NB4 (cell line): ENCODE measurements around the gene SFRP5.
A peak's percentile ranks its signal among the peaks of the same experiment; 100 is the strongest.

Experiments used
- DNase-seq: peaks from one replicate; pipeline ENCODE4 v3.0.0; 2010; ENCODE audit warnings: low read depth
- H3K4me3 ChIP-seq: one replicate; pipeline ENCODE4 v1.5.1; 2011; ENCODE audit warnings: mild to moderate bottlenecking, low read depth, low read length, moderate library complexity
- CTCF ChIP-seq: IDR thresholded peaks from one replicate; pipeline ENCODE4 v1.5.1; 2012; ENCODE audit warnings: low read depth, low read length
- MAX ChIP-seq: IDR thresholded peaks from 2 replicates; pipeline ENCODE4 v1.6.1; 2011; ENCODE audit warnings: low read depth, low read length
- MYC ChIP-seq: IDR thresholded peaks from 2 replicates; pipeline ENCODE4 v1.6.1; 2011; ENCODE audit warnings: low read depth, low read length
- POLR2A ChIP-seq: IDR thresholded peaks from 2 replicates; pipeline ENCODE4 v1.6.1; 2011; ENCODE audit warnings: mild to moderate bottlenecking; ENCODE audit not compliant: insufficient read length; ENCODE audit errors: extremely low read depth

SFRP5 gene

GRCh38 chr10:97759158-97759887, 12.5 kb downstream of the SFRP5 start:
- DNase-seq, result peak; percentile 69
- TF ChIP-seq CTCF (peak; percentile 94), MAX (peak; percentile 4; the same call in 1 of the 2 replicates), MYC (no peak)
- H3K4me3 ChIP-seq, result no peak overlapping the region

GRCh38 chr10:97757471-97757870, 14.3 kb downstream of the SFRP5 start:
- no peak for DNase-seq
- no peak for TF ChIP-seq POLR2A
- H3K4me3 ChIP-seq, result no peak overlapping the region

GRCh38 chr10:97755718-97756117, 16.1 kb downstream of the SFRP5 start:
- DNase-seq, result no peak
- TF ChIP-seq MYC (no peak), CTCF (no peak), POLR2A (no peak), MAX (no peak)
- no peak overlapping the region for H3K4me3 ChIP-seq

- no peak overlapping the region for H3K4me3 ChIP-seq
- TF ChIP-seq CTCF, result no peak
- TF ChIP-seq MYC, result no peak
- TF ChIP-seq POLR2A, result no peak
- no peak for TF ChIP-seq MAX
- no peak for DNase-seq
Measured at GRCh38 chr10:97754726-97755125, 17.1 kb downstream of the SFRP5 start.

GRCh38 chr10:97752956-97753355, 18.8 kb downstream of the SFRP5 start:
- no peak for DNase-seq
- TF ChIP-seq MAX (no peak), MYC (no peak), POLR2A (no peak), CTCF (no peak)
- no peak overlapping the region for H3K4me3 ChIP-seq

- no peak for TF ChIP-seq CTCF
- TF ChIP-seq MAX, result no peak
- no peak for TF ChIP-seq MYC
- TF ChIP-seq POLR2A, result no peak
- no peak for DNase-seq
- H3K4me3 ChIP-seq, result no peak overlapping the region
Measured at GRCh38 chr10:97748116-97748515, 23.7 kb downstream of the SFRP5 start.
